ENCODE results near the gene CHERP. TPM values are rescaled to one million over a fixed set of nuclear protein-coding genes. Genes with fewer than 3 reads are reported as not detected.

The CHERP gene
- total and polyA plus RNA-seq, 2 experiments from 2014 or later = 31.6 to 41.2 TPM

DNA sequence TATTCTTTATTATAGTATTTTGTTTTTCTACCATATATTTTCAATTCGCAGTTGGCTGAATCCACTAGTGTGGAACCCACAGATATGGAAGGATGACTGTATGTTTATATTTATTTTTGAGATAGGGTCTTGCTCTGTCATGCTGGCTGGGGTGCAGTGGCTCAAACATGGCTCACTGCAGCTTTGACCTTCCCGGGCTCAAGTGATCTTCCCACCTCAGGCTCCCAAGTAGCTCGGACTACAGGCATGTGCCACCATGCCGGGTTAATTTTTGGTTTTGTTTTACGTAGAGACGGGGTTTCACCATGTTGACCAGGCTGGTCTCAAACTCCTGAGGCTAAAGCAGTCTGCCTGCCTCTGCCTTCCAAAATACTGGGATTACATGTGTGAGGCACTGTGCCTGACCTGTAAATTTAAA, 20.4 kb upstream of the CHERP start (continued):
- TF ChIP-seq, protein P1, sequence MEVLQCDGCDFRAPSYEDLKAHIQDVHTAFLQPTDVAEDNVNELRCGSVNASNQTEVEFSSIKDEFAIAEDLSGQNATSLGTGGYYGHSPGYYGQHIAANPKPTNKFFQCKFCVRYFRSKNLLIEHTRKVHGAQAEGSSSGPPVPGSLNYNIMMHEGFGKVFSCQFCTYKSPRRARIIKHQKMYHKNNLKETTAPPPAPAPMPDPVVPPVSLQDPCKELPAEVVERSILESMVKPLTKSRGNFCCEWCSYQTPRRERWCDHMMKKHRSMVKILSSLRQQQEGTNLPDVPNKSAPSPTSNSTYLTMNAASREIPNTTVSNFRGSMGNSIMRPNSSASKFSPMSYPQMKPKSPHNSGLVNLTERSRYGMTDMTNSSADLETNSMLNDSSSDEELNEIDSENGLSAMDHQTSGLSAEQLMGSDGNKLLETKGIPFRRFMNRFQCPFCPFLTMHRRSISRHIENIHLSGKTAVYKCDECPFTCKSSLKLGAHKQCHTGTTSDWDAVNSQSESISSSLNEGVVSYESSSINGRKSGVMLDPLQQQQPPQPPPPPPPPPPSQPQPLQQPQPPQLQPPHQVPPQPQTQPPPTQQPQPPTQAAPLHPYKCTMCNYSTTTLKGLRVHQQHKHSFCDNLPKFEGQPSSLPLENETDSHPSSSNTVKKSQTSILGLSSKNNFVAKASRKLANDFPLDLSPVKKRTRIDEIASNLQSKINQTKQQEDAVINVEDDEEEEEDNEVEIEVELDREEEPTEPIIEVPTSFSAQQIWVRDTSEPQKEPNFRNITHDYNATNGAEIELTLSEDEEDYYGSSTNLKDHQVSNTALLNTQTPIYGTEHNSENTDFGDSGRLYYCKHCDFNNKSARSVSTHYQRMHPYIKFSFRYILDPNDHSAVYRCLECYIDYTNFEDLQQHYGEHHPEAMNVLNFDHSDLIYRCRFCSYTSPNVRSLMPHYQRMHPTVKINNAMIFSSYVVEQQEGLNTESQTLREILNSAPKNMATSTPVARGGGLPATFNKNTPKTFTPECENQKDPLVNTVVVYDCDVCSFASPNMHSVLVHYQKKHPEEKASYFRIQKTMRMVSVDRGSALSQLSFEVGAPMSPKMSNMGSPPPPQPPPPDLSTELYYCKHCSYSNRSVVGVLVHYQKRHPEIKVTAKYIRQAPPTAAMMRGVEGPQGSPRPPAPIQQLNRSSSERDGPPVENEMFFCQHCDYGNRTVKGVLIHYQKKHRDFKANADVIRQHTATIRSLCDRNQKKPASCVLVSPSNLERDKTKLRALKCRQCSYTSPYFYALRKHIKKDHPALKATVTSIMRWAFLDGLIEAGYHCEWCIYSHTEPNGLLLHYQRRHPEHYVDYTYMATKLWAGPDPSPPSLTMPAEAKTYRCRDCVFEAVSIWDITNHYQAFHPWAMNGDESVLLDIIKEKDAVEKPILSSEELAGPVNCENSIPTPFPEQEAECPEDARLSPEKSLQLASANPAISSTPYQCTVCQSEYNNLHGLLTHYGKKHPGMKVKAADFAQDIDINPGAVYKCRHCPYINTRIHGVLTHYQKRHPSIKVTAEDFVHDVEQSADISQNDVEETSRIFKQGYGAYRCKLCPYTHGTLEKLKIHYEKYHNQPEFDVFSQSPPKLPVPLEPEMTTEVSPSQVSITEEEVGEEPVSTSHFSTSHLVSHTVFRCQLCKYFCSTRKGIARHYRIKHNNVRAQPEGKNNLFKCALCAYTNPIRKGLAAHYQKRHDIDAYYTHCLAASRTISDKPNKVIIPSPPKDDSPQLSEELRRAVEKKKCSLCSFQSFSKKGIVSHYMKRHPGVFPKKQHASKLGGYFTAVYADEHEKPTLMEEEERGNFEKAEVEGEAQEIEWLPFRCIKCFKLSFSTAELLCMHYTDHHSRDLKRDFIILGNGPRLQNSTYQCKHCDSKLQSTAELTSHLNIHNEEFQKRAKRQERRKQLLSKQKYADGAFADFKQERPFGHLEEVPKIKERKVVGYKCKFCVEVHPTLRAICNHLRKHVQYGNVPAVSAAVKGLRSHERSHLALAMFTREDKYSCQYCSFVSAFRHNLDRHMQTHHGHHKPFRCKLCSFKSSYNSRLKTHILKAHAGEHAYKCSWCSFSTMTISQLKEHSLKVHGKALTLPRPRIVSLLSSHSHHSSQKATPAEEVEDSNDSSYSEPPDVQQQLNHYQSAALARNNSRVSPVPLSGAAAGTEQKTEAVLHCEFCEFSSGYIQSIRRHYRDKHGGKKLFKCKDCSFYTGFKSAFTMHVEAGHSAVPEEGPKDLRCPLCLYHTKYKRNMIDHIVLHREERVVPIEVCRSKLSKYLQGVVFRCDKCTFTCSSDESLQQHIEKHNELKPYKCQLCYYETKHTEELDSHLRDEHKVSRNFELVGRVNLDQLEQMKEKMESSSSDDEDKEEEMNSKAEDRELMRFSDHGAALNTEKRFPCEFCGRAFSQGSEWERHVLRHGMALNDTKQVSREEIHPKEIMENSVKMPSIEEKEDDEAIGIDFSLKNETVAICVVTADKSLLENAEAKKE (CRISPR knock-in tag; IDR thresholded peaks at IDR 0.05) = no peak
- TF ChIP-seq EZH2phosphoT487 (IDR thresholded peaks at IDR 0.05; ENCODE audit: unreplicated experiment) (no peak), POLR2AphosphoS5 (IDR thresholded peaks at IDR 0.05; ENCODE audit: low read depth) (no peak), EZH2 (IDR thresholded peaks at IDR 0.05; ENCODE audit: low read depth, unreplicated experiment) (no peak)
- TF ChIP-seq, protein P2, sequence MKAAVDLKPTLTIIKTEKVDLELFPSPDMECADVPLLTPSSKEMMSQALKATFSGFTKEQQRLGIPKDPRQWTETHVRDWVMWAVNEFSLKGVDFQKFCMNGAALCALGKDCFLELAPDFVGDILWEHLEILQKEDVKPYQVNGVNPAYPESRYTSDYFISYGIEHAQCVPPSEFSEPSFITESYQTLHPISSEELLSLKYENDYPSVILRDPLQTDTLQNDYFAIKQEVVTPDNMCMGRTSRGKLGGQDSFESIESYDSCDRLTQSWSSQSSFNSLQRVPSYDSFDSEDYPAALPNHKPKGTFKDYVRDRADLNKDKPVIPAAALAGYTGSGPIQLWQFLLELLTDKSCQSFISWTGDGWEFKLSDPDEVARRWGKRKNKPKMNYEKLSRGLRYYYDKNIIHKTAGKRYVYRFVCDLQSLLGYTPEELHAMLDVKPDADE (IDR thresholded peaks at IDR 0.05) = no peak

DNA sequence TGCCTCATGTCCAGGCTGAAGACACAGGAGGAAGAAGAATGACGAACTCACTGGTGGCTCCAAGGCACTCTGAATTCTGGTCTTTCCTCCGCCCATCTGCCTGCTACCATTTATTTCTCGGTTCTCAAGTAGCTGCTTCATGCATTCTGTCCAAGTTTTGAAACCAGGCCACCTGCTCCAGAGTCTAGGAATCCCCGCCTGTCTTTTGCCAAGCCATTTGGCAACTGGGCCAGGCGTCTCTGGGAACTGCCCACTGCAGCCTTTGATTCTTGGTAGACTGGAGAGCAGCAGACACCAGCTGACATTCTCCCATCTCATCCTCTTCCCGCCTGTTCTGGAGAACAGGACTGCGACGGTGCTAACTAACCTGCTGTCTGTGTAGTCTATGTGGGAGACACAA, 19.1 kb upstream of the CHERP start:
- Histone ChIP-seq H3K4me3 (no peak overlapping the region), H3K9me2 (ENCODE audit: insufficient read depth) (no peaks in the 10 kb centered on the region), H3K27me3 (ENCODE audit: insufficient read depth) (no peaks in the 10 kb centered on the region), H3K27ac (ENCODE audit: low read depth) (no peak overlapping the region), H3K36me3 (ENCODE audit: insufficient read depth) (peaks cover 13% of the 10 kb centered on the region), H3K4me1 (ENCODE audit: insufficient read depth) (no peaks in the 10 kb centered on the region), H2AFZ (no peak overlapping the region), H3F3A (replicated peaks; ENCODE audit: low read depth) (no peaks in the 10 kb centered on the region; the same call in 1 of the 2 replicates), H4K20me1 (replicated peaks; ENCODE audit: insufficient read depth) (peaks cover 2% of the 10 kb centered on the region; the same call in 1 of the 2 replicates), H3K79me2 (replicated peaks; ENCODE audit: insufficient read depth) (no peaks in the 10 kb centered on the region), H3K4me2 (no peak overlapping the region)
- Mint-ChIP-seq H3K27ac (no peak overlapping the region; the same call in 1 of the 2 replicates), H3K9me3 (no peaks in the 10 kb centered on the region), H3K4me1 (no peaks in the 10 kb centered on the region), H3K4me3 (no peak overlapping the region), H3K36me3 (ENCODE audit: low read depth) (peaks cover 57% of the 10 kb centered on the region), H3K27me3 (ENCODE audit: insufficient read depth, low read depth, poor library complexity) (peaks cover 2% of the 10 kb centered on the region)
- DNase-seq (ENCODE audit: low spot score) (no peak), ATAC-seq (no peak)
- TF ChIP-seq JUNB (IDR thresholded peaks at IDR 0.05; ENCODE audit: unreplicated experiment) (no peak), CREB1 (CRISPR knock-in tag; IDR thresholded peaks at IDR 0.05; ENCODE audit: low read depth) (no peak), NANOG (IDR thresholded peaks at IDR 0.05; ENCODE audit: borderline replicate concordance) (no peak), ZNF331 (CRISPR knock-in tag; IDR thresholded peaks at IDR 0.05; ENCODE audit: low read depth) (no peak)
- TF ChIP-seq, protein P3, sequence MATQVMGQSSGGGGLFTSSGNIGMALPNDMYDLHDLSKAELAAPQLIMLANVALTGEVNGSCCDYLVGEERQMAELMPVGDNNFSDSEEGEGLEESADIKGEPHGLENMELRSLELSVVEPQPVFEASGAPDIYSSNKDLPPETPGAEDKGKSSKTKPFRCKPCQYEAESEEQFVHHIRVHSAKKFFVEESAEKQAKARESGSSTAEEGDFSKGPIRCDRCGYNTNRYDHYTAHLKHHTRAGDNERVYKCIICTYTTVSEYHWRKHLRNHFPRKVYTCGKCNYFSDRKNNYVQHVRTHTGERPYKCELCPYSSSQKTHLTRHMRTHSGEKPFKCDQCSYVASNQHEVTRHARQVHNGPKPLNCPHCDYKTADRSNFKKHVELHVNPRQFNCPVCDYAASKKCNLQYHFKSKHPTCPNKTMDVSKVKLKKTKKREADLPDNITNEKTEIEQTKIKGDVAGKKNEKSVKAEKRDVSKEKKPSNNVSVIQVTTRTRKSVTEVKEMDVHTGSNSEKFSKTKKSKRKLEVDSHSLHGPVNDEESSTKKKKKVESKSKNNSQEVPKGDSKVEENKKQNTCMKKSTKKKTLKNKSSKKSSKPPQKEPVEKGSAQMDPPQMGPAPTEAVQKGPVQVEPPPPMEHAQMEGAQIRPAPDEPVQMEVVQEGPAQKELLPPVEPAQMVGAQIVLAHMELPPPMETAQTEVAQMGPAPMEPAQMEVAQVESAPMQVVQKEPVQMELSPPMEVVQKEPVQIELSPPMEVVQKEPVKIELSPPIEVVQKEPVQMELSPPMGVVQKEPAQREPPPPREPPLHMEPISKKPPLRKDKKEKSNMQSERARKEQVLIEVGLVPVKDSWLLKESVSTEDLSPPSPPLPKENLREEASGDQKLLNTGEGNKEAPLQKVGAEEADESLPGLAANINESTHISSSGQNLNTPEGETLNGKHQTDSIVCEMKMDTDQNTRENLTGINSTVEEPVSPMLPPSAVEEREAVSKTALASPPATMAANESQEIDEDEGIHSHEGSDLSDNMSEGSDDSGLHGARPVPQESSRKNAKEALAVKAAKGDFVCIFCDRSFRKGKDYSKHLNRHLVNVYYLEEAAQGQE (IDR thresholded peaks at IDR 0.05; ENCODE audit: unreplicated experiment) = no peak

All from GM23338 (cell line).